SJCRH30 (cell line): ENCODE data around the gene CTSA. TPM values are rescaled to one million over a fixed set of nuclear protein-coding genes. Genes with fewer than 3 reads are reported as not detected.

Experiments
- DNase-seq, 2 experiments: peaks; one replicate each; pipeline ENCODE4 v3.0.0-alpha.2; 2015 to 2020
- H3K27ac ChIP-seq: fragments of 250-450 bp; sonication (Bioruptor Pico); 2 replicates; pipeline ENCODE4 v1.5.1; 2020; ENCODE audit warnings: mild to moderate bottlenecking, moderate library complexity
- H3K27me3 ChIP-seq: fragments of 250-450 bp; sonication (Bioruptor Pico); 2 replicates; pipeline ENCODE4 v1.5.1; 2020; ENCODE audit warnings: mild to moderate bottlenecking, moderate library complexity
- H3K36me3 ChIP-seq: fragments of 250-450 bp; sonication (Bioruptor Pico); 2 replicates; pipeline ENCODE4 v1.5.1; 2020; ENCODE audit warnings: mild to moderate bottlenecking, moderate library complexity
- H3K4me1 ChIP-seq: fragments of 250-450 bp; sonication (Bioruptor Pico); 2 replicates; pipeline ENCODE4 v1.5.1; 2020; ENCODE audit warnings: mild to moderate bottlenecking, moderate library complexity
- H3K4me3 ChIP-seq: fragments of 250-450 bp; sonication (Bioruptor Pico); 2 replicates; pipeline ENCODE4 v1.5.1; 2020; ENCODE audit warnings: mild to moderate bottlenecking, moderate library complexity
- H3K9me3 ChIP-seq: fragments of 250-450 bp; sonication (Bioruptor Pico); replicated peaks from 2 replicates; pipeline ENCODE4 v1.5.1; 2020; ENCODE audit warnings: mild to moderate bottlenecking, moderate library complexity
- total RNA-seq: library from RNA; depleted of rRNA; stranded (reverse); fragments of >200 nt; shearing (Covaris generic); gene quantifications from 2 replicates; pipeline ENCODE4 v1.2.3, GENCODE V29; 2014; rRNA removed

CTSA gene
- 85.2 and 91.4 TPM in 2 replicates for total RNA-seq

GRCh38 chr20:45890985-45891983, at the start of gene CTSA, which contains the start of gene NEURL2:
TSS of gene CTSA (plus strand) at chr20:45891335. CDS start at chr20:45891569, 234 bp downstream.
TSS of gene NEURL2 (minus strand) at chr20:45891208. CDS start at chr20:45890991, 217 bp downstream.
- H3K4me1 ChIP-seq, result peaks cover 35% of the 10 kb centered on the region
- DNase-seq, result peak; percentile 98 to 99
- peak within 1 kb of the TSS; percentile 84 for H3K27ac ChIP-seq
- H3K9me3 ChIP-seq, result no peaks in the 10 kb centered on the region
- no peaks in the 10 kb centered on the region for H3K27me3 ChIP-seq
- peak within 1 kb of the TSS; percentile 89 for H3K4me3 ChIP-seq
- peaks cover 18% of the 10 kb centered on the region for H3K36me3 ChIP-seq

GRCh38 chr20:45841407-45842129, 49.6 kb upstream of the CTSA start:
- peaks cover 8% of the 10 kb centered on the region; the same call in 1 of the 2 replicates for H3K4me1 ChIP-seq
- H3K27me3 ChIP-seq, result no peaks in the 10 kb centered on the region
- no peak for DNase-seq
- H3K4me3 ChIP-seq, result no peak overlapping the region
- H3K9me3 ChIP-seq, result no peaks in the 10 kb centered on the region
- H3K36me3 ChIP-seq, result peaks cover 8% of the 10 kb centered on the region
- H3K27ac ChIP-seq, result no peak overlapping the region

GRCh38 chr20:45842169-45842812, 48.8 kb upstream of the CTSA start:
- Histone ChIP-seq H3K9me3 (no peaks in the 10 kb centered on the region), H3K4me3 (no peak overlapping the region), H3K4me1 (peaks cover under 1% of the 10 kb centered on the region; the same call in 1 of the 2 replicates), H3K27me3 (no peaks in the 10 kb centered on the region), H3K36me3 (peaks cover 8% of the 10 kb centered on the region), H3K27ac (no peak overlapping the region)
- DNase-seq, result no peak

- Histone ChIP-seq H3K4me1 (no peaks in the 10 kb centered on the region), H3K27ac (no peak overlapping the region), H3K9me3 (no peaks in the 10 kb centered on the region), H3K27me3 (no peaks in the 10 kb centered on the region), H3K4me3 (no peak overlapping the region), H3K36me3 (peaks cover 8% of the 10 kb centered on the region)
- no peak for DNase-seq
These were observed 47.6 kb upstream of the CTSA start for GRCh38 chr20:45843506-45843905.

- Histone ChIP-seq H3K4me1 (no peaks in the 10 kb centered on the region), H3K27ac (no peak overlapping the region), H3K36me3 (peaks cover 8% of the 10 kb centered on the region), H3K4me3 (no peak overlapping the region), H3K27me3 (no peaks in the 10 kb centered on the region), H3K9me3 (no peaks in the 10 kb centered on the region)
- no peak for DNase-seq
These were observed 45.7 kb upstream of the CTSA start for GRCh38 chr20:45845452-45845851.

- H3K4me1 ChIP-seq, result no peaks in the 10 kb centered on the region
- no peak overlapping the region for H3K27ac ChIP-seq
- DNase-seq, result no peak
- no peaks in the 10 kb centered on the region for H3K27me3 ChIP-seq
- no peak overlapping the region for H3K4me3 ChIP-seq
- no peaks in the 10 kb centered on the region for H3K9me3 ChIP-seq
- H3K36me3 ChIP-seq, result no peaks in the 10 kb centered on the region
These were observed 42.7 kb upstream of the CTSA start for GRCh38 chr20:45848421-45848820.

- no peaks in the 10 kb centered on the region for H3K9me3 ChIP-seq
- no peak for DNase-seq
- H3K4me1 ChIP-seq, result no peaks in the 10 kb centered on the region
- no peak overlapping the region for H3K27ac ChIP-seq
- H3K4me3 ChIP-seq, result no peak overlapping the region
- no peaks in the 10 kb centered on the region for H3K27me3 ChIP-seq
- H3K36me3 ChIP-seq, result no peaks in the 10 kb centered on the region
These were observed 42.1 kb upstream of the CTSA start for GRCh38 chr20:45848969-45849582.

- Histone ChIP-seq H3K36me3 (no peaks in the 10 kb centered on the region), H3K27ac (no peak overlapping the region), H3K4me3 (no peak overlapping the region), H3K27me3 (no peaks in the 10 kb centered on the region), H3K4me1 (no peaks in the 10 kb centered on the region), H3K9me3 (no peaks in the 10 kb centered on the region)
- DNase-seq, result no peak
These were observed 40.9 kb upstream of the CTSA start for GRCh38 chr20:45850238-45850637.

GRCh38 chr20:45850926-45851325, 40.2 kb upstream of the CTSA start:
- Histone ChIP-seq H3K9me3 (no peaks in the 10 kb centered on the region), H3K36me3 (no peaks in the 10 kb centered on the region), H3K4me1 (no peaks in the 10 kb centered on the region), H3K4me3 (no peak overlapping the region), H3K27me3 (no peaks in the 10 kb centered on the region), H3K27ac (no peak overlapping the region)
- no peak for DNase-seq

- H3K9me3 ChIP-seq, result no peaks in the 10 kb centered on the region
- H3K4me1 ChIP-seq, result no peaks in the 10 kb centered on the region
- H3K27me3 ChIP-seq, result no peaks in the 10 kb centered on the region
- no peak for DNase-seq
- no peaks in the 10 kb centered on the region for H3K36me3 ChIP-seq
- H3K27ac ChIP-seq, result no peak overlapping the region
- H3K4me3 ChIP-seq, result no peak overlapping the region
These were observed 39.6 kb upstream of the CTSA start for GRCh38 chr20:45851501-45851900.

- H3K4me3 ChIP-seq, result no peak overlapping the region
- H3K4me1 ChIP-seq, result no peaks in the 10 kb centered on the region
- H3K27me3 ChIP-seq, result no peaks in the 10 kb centered on the region
- H3K9me3 ChIP-seq, result no peaks in the 10 kb centered on the region
- no peaks in the 10 kb centered on the region for H3K36me3 ChIP-seq
- no peak for DNase-seq
- no peak overlapping the region for H3K27ac ChIP-seq
These were observed 38.8 kb upstream of the CTSA start for GRCh38 chr20:45852326-45852725.

- DNase-seq, result no peak
These were observed 37.7 kb upstream of the CTSA start for GRCh38 chr20:45853484-45853883.

GRCh38 chr20:45857114-45857881, 33.8 kb upstream of the CTSA start, which contains the start of the genes ACOT8 and ZSWIM3:
TSS of gene ACOT8 (minus strand) at chr20:45857392. CDS start at chr20:45857315, 77 bp downstream.
TSS of gene ZSWIM3 (plus strand) at chr20:45857614. CDS start at chr20:45857826, 212 bp downstream.
- Histone ChIP-seq H3K9me3 (no peaks in the 10 kb centered on the region), H3K4me3 (peak within 1 kb of the TSS; percentile 82), H3K27ac (peak within 1 kb of the TSS; percentile 54), H3K27me3 (no peaks in the 10 kb centered on the region), H3K36me3 (no peaks in the 10 kb centered on the region), H3K4me1 (0 out of 2 replicates have a peak, but pooled peaks cover 7% of the 10 kb centered on the region)
- DNase-seq, result peak; percentile 100

More at GRCh38 chr20:45853484-45853883, 37.7 kb upstream of the CTSA start:
- Histone ChIP-seq H3K27ac (no peak overlapping the region), H3K9me3 (no peaks in the 10 kb centered on the region), H3K36me3 (no peaks in the 10 kb centered on the region), H3K27me3 (no peaks in the 10 kb centered on the region), H3K4me1 (no peaks in the 10 kb centered on the region), H3K4me3 (no peak overlapping the region)
